Epithelial cell of esophagus (primary cell): Measurements from ENCODE around the gene NMT1.

Experiments used
- DNase-seq: peaks from one replicate; pipeline ENCODE4 v3.0.0; 2010; ENCODE audit warnings: low read depth
- H3K4me3 ChIP-seq: 2 replicates; pipeline ENCODE4 v1.5.1; 2011; ENCODE audit warnings: mild to moderate bottlenecking, low read length, control low read depth
- CTCF ChIP-seq: IDR thresholded peaks from 2 replicates; pipeline ENCODE4 v1.5.1; 2011; ENCODE audit warnings: low read depth, mild to moderate bottlenecking, low read length, control low read depth, inconsistent platforms; ENCODE audit not compliant: insufficient read depth; ENCODE audit errors: missing control alignments

NMT1 gene

DNA sequence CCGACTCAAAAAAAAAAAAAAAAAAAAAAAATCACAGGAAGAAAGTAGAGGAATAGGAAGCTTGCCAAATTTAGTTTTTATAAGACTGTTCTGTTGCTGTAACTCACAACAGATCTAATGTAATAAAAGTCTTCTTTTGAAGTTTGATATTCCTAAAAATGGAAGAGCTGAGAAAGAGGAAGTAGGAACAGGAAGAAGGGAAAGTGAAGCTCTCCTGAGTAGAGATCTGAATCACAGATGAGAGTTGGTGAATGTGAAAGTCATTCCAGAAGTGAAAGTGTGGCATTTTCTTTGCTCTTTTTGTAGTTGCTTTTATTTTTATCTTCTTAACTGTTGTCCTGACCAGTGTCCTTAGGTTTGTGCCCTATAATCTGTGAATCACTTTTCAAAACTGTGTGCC, 2.1 kb downstream of the NMT1 start:
- DNase-seq: no peak
- TF ChIP-seq CTCF: no peak
- no peak overlapping the region for H3K4me3 ChIP-seq

GRCh38 chr17:45067637-45068036, 6.5 kb downstream of the NMT1 start:
- no peak for TF ChIP-seq CTCF
- DNase-seq: no peak
- no peak overlapping the region for H3K4me3 ChIP-seq

- no peak for TF ChIP-seq CTCF
- no peak for DNase-seq
- H3K4me3 ChIP-seq: no peak overlapping the region
These were observed 8.9 kb downstream of the NMT1 start for GRCh38 chr17:45070001-45070400.

DNA sequence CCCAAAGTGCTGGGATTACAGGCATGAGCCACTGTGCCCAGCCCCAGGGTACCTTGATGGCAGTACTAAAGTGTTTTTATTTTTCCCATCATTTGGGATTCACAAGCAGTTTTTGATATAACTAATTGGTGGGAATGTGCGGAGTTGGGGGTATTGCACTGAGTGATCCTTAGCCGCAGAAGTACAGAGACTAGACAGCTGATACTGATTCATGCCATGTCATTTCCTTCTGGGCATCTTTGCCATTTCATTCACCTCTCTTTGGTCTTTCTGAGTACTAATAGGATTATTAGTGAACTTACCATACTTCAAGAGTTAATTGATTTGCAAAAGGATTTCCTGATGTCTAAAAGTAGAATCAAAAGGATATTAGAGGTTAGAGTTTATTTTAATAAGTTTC, 9.7 kb downstream of the NMT1 start:
- no peak for TF ChIP-seq CTCF
- no peak overlapping the region for H3K4me3 ChIP-seq
- peak; percentile 39 for DNase-seq

- no peak overlapping the region for H3K4me3 ChIP-seq
- DNase-seq: peak; percentile 30
- TF ChIP-seq CTCF: no peak
These were observed 12.4 kb downstream of the NMT1 start for GRCh38 chr17:45073414-45074070.

DNA sequence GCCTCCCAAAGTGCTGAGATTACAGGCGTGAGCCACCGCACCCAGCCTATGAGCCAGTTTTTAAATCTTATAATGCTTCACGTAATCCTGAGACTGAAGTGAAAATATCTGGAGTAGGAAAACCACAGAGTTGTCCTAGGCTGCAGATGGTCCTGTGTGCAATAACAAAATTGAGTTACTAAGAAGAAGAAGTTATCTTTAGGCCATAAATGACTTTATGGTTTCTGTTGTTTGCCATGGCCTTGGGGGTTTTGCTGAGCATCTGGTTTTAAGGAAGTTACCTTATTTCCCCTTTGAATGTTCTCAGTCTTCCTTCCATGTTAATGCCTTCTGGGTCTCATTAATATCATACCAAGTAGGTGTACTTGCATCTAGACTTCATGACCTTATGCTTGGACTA, 16.5 kb downstream of the NMT1 start:
- DNase-seq: no peak
- no peak overlapping the region for H3K4me3 ChIP-seq
- no peak for TF ChIP-seq CTCF

DNA sequence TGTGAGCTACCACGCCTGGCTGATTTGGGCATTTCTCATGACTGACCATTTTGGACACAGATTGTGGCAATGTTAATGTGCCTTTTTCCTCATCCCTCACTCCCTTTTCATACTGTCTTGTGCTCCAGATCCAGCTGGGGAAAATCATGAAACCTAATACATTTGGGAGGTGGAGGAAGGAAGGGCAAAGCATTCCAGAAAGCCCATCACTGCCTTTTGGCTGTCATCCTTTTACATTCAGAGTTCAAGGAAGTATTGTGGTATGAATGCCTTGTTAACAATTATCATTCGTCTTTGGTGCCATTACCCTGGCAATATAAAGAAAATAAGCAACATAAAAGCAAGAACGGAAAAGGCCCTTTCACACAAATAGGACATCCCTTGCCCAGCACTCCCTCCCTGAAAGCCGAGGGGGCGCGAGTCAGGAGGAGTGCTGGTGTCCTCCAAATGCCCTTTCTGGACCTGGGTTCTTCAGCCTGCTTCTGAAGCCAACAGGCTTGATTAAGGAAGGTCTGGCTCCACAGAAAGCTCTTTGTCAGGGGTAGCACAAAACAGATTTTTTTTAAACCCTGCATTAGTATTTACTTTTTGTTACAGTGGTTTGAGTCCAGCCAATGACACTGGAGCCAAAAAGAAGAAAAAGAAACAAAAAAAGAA, 20.1 kb downstream of the NMT1 start:
- no peak for TF ChIP-seq CTCF
- DNase-seq: no peak

More for the DNA sequence above, 20.1 kb downstream of the NMT1 start:
- H3K4me3 ChIP-seq: no peak overlapping the region
